Chondrocyte (in vitro differentiated cells): ENCODE results near the gene GDPD5. TPM values are rescaled to one million over a fixed set of nuclear protein-coding genes. Genes with fewer than 3 reads are reported as not detected.

Experiments used
- DNase-seq: peaks from one replicate; pipeline ENCODE4 v3.0.0; 2021; ENCODE audit warnings: mixed read lengths, low spot score
- H3K27ac Mint-ChIP-seq: one replicate; pipeline ENCODE4 v1.8.0; 2021; ENCODE audit warnings: mild to moderate bottlenecking, moderate library complexity, mixed read lengths; ENCODE audit not compliant: unreplicated experiment
- H3K27me3 Mint-ChIP-seq: 2 replicates; pipeline ENCODE4 v1.8.0; 2021; ENCODE audit warnings: low read depth, mixed read lengths
- H3K36me3 Mint-ChIP-seq: 2 replicates; pipeline ENCODE4 v1.8.0; 2021; ENCODE audit warnings: low read depth, mixed read lengths
- H3K4me1 Mint-ChIP-seq: 2 replicates; pipeline ENCODE4 v1.8.0; 2021; ENCODE audit warnings: low read depth, mild to moderate bottlenecking, mixed read lengths
- H3K4me3 Mint-ChIP-seq: one replicate; pipeline ENCODE4 v1.8.0; 2021; ENCODE audit warnings: mild to moderate bottlenecking, moderate library complexity, mixed read lengths; ENCODE audit not compliant: unreplicated experiment
- H3K9me3 Mint-ChIP-seq: 2 replicates; pipeline ENCODE4 v1.8.0; 2021; ENCODE audit warnings: low read depth, mixed read lengths
- total RNA-seq: library from RNA; stranded (reverse); gene quantifications from 3 replicates; pipeline ENCODE4 v1.2.1, GENCODE V29; 2021
- TF ChIP-seq, protein P1 (sequence below): fragments of 200-600 bp; sonication (generic); IDR thresholded peaks from 2 replicates; pipeline ENCODE4 v1.5.0; 2021; ENCODE audit warnings: antibody characterized with exemption, mild to moderate bottlenecking, moderate library complexity

GDPD5 gene
- total RNA-seq, 1 donor from 2014 or later = 12.6 TPM

DNA sequence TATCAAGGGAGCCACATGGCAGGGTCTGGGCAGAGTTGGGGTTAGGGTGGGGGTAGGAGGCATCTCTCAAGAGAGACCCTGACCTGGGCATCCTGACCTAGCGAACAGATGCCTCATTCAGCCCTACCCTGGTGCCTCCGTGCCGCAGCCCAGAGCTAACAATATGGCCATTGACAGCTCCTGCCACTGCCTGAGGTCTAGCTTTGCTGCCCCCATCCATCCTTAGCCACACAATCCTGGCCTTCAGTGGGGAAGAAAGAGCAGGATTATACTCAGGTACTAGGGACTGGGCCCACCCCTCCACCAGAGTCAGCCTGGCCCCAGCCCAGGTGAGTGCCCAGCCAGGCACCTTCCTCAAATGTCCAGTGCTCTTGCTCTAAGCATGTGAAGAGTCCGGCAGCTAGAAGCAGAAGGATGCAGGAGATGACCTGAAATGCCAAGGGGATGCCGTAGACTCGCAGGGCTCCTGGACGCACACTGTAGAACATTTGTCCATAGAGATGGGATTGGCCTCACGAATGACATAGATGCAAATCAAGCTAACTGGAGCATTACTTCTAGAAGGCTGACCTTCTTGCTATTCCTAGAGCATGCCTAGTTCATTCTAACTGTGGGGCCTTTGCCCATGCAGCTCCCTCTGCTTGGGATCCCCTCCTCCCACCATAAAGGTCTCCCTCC, 23.0 kb upstream of the GDPD5 start:
- Mint-ChIP-seq H3K27ac (no peak overlapping the region), H3K36me3 (no peaks in the 10 kb centered on the region), H3K9me3 (no peaks in the 10 kb centered on the region), H3K27me3 (no peaks in the 10 kb centered on the region), H3K4me1 (peaks cover 13% of the 10 kb centered on the region), H3K4me3 (no peak overlapping the region)
- TF ChIP-seq, protein P1, sequence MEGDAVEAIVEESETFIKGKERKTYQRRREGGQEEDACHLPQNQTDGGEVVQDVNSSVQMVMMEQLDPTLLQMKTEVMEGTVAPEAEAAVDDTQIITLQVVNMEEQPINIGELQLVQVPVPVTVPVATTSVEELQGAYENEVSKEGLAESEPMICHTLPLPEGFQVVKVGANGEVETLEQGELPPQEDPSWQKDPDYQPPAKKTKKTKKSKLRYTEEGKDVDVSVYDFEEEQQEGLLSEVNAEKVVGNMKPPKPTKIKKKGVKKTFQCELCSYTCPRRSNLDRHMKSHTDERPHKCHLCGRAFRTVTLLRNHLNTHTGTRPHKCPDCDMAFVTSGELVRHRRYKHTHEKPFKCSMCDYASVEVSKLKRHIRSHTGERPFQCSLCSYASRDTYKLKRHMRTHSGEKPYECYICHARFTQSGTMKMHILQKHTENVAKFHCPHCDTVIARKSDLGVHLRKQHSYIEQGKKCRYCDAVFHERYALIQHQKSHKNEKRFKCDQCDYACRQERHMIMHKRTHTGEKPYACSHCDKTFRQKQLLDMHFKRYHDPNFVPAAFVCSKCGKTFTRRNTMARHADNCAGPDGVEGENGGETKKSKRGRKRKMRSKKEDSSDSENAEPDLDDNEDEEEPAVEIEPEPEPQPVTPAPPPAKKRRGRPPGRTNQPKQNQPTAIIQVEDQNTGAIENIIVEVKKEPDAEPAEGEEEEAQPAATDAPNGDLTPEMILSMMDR = no peak
- DNase-seq = no peak

DNA sequence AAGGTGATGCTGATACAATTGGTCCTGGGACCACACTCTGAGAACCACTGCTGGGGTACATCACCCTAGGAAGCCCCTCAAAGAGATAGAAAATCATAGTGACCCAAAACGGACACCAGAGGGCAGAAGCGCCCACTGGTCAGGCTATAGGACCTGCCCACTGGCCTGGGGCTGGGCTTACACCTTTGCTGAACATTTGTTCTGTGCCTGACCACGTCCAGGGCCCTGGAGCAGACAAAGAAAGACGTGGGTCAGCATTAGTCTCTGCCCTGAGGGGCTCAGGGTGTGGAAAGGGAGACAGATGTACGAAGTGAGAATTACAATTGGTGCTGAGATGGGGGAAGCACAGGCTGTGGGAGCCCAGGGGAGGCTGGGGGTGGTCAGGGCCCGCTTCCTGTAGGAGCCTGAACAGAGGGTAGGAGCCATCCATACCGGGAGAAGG, 21.9 kb upstream of the GDPD5 start:
- Mint-ChIP-seq H3K27ac (peak overlapping the region; percentile 61), H3K4me3 (peak overlapping the region; percentile 11), H3K4me1 (peaks cover 7% of the 10 kb centered on the region), H3K27me3 (no peaks in the 10 kb centered on the region), H3K9me3 (no peaks in the 10 kb centered on the region), H3K36me3 (no peaks in the 10 kb centered on the region)
- DNase-seq = no peak
- TF ChIP-seq, protein P1 = peak; percentile 100

DNA sequence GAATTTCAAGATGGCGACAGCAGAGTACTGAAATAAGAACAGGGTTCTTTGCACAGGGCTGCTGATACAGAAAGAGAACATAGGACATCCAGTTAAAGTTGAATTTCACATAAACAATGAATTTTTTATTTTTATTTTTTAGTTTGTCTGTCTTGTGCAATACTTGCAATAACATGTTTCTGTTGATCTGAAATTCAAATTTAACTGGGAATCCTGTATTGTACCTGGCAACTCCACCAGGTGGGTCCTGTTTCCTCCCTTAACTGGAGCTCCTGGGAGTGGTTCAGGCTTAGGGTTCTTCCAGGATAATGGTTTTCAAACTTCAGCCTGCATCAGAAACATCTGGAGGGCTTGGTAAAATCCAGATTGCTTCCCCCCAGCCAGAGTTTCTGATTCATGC, 21.4 kb upstream of the GDPD5 start:
- H3K4me1 Mint-ChIP-seq = peaks cover 7% of the 10 kb centered on the region
- no peak overlapping the region for H3K27ac Mint-ChIP-seq
- H3K9me3 Mint-ChIP-seq = no peaks in the 10 kb centered on the region
- no peak overlapping the region for H3K4me3 Mint-ChIP-seq
- no peaks in the 10 kb centered on the region for H3K27me3 Mint-ChIP-seq
- TF ChIP-seq, protein P1 = no peak
- no peak for DNase-seq
- H3K36me3 Mint-ChIP-seq = no peaks in the 10 kb centered on the region

DNA sequence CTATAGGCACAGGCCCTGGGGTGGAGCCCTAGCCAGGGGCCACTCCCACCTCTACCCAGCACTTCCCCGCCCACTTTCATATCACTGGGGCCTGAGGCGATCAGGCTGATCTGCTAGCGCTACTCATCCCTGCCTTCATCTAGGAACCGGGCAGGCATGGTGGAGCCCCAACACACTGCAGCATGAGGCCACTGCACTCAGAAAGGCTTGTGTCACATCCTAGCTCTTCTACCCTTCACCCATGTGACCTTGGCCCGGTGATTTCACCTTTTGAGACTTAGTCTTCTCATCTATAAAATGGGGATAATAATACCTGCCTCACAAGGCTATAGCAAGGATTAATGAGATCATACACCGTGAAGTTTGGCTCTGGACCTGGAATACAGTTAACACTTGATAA, 18.1 kb upstream of the GDPD5 start:
- Mint-ChIP-seq H3K36me3 (no peaks in the 10 kb centered on the region), H3K4me1 (peaks cover 7% of the 10 kb centered on the region), H3K27ac (no peak overlapping the region), H3K4me3 (no peak overlapping the region), H3K9me3 (no peaks in the 10 kb centered on the region), H3K27me3 (no peaks in the 10 kb centered on the region)
- no peak for DNase-seq
- TF ChIP-seq, protein P1 = no peak

DNA sequence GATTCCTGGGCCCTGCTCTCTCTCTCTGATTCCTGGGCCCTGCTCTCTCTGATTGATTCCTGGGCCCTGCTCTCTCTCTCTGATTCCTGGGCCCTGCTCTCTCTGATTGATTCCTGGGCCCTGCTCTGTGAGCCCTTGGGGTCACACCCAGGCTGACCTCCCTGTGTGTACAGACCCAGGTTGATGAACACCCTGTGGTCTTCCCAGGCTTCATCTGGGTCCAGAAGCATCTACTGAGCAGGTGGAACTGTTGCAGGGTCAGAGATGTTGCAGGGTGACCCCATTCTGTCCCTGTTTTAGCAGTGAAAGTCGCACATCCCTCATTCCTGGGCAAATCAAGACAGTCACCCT, 16.3 kb upstream of the GDPD5 start:
- H3K27me3 Mint-ChIP-seq = peaks cover 2% of the 10 kb centered on the region
- DNase-seq = no peak
- no peak overlapping the region for H3K27ac Mint-ChIP-seq
- H3K4me3 Mint-ChIP-seq = no peak overlapping the region
- H3K36me3 Mint-ChIP-seq = no peaks in the 10 kb centered on the region
- H3K9me3 Mint-ChIP-seq = no peaks in the 10 kb centered on the region
- TF ChIP-seq, protein P1 = no peak
- H3K4me1 Mint-ChIP-seq = no peaks in the 10 kb centered on the region
